ENCODE data around the gene VPS33B.
"Not testable (repeated sequence)": the region's sequence is repeated elsewhere in the genome, so short reads cannot be mapped to it uniquely, and the experiment has no call there.

- not testable (repeated sequence) for TF ChIP-seq CTCF (IDR thresholded peaks at IDR 0.05; ENCODE audit: insufficient read depth, low read depth, low read length); EZH2 (IDR thresholded peaks at IDR 0.05; ENCODE audit: insufficient read depth, low read length)
Measured at GRCh38 chr15:91013701-91014100, 8.7 kb downstream of the VPS33B start.
